ENCODE results near the gene LRRFIP1.
"Not testable (repeated sequence)": the region's sequence is repeated elsewhere in the genome, so short reads cannot be mapped to it uniquely, and the experiment has no call there.

LRRFIP1 gene

GRCh38 chr2:237685408-237685807 lies 58.0 kb downstream of the LRRFIP1 start:
- no peak for DNase-seq (ENCODE audit: low read depth)

- DNase-seq (ENCODE audit: low read depth), result no peak
Measured at GRCh38 chr2:237686659-237687136, 59.3 kb downstream of the LRRFIP1 start.

GRCh38 chr2:237688081-237688480 lies 60.7 kb downstream of the LRRFIP1 start:
- DNase-seq (ENCODE audit: low read depth), result no peak

GRCh38 chr2:237688541-237688940 lies 61.2 kb downstream of the LRRFIP1 start:
- not testable (repeated sequence) for DNase-seq (ENCODE audit: low read depth)

GRCh38 chr2:237689336-237690131 lies 62.1 kb downstream of the LRRFIP1 start:
- DNase-seq (ENCODE audit: low read depth), result no peak

GRCh38 chr2:237691029-237691907 lies 63.9 kb downstream of the LRRFIP1 start:
- no peak for DNase-seq (ENCODE audit: low read depth)

GRCh38 chr2:237691908-237692600 lies 64.7 kb downstream of the LRRFIP1 start:
- DNase-seq (ENCODE audit: low read depth), result no peak

- no peak for DNase-seq (ENCODE audit: low read depth)
Measured at GRCh38 chr2:237692601-237693290, 65.4 kb downstream of the LRRFIP1 start.

GRCh38 chr2:237693291-237693994 lies 66.1 kb downstream of the LRRFIP1 start:
- no peak for DNase-seq (ENCODE audit: low read depth)

GRCh38 chr2:237694415-237695194 lies 67.2 kb downstream of the LRRFIP1 start:
- DNase-seq (ENCODE audit: low read depth), result no peak

- DNase-seq (ENCODE audit: low read depth), result peak; percentile 88
Measured at GRCh38 chr2:237695201-237695780, 67.9 kb downstream of the LRRFIP1 start.

- no peak for DNase-seq (ENCODE audit: low read depth)
Measured at GRCh38 chr2:237696461-237696860, 69.1 kb downstream of the LRRFIP1 start.

- no peak for DNase-seq (ENCODE audit: low read depth)
Measured at GRCh38 chr2:237697586-237698357, 70.4 kb downstream of the LRRFIP1 start.

- DNase-seq (ENCODE audit: low read depth), result no peak
Measured at GRCh38 chr2:237698358-237698694, 70.9 kb downstream of the LRRFIP1 start.

- no peak for DNase-seq (ENCODE audit: low read depth)
Measured at GRCh38 chr2:237699870-237700511, 72.6 kb downstream of the LRRFIP1 start.

- DNase-seq (ENCODE audit: low read depth), result no peak
Measured at GRCh38 chr2:237700512-237701032, 73.2 kb downstream of the LRRFIP1 start.

- no peak for DNase-seq (ENCODE audit: low read depth)
Measured at GRCh38 chr2:237701033-237701858, 73.9 kb downstream of the LRRFIP1 start.
